Breast epithelium (tissue), 4 donors: ENCODE results near the gene IAH1. TPM values are rescaled to one million over a fixed set of nuclear protein-coding genes. Genes with fewer than 3 reads are reported as not detected.
"Not testable (repeated sequence)": the region's sequence is repeated elsewhere in the genome, so short reads cannot be mapped to it uniquely, and the experiment has no call there.

Source experiments
- DNase-seq, 2 donors: peaks; one replicate each; pipeline ENCODE4 v3.0.0-alpha.2; 2019; ENCODE audit warnings: low spot score in 2 of 2
- H3K27ac ChIP-seq, 2 donors: fragments of 200-600 bp; sonication (generic) in 1 of 2; one replicate each; pipeline ENCODE4 v1.5.1; 2016 to 2019; ENCODE audit warnings: mild to moderate bottlenecking in 1 of 2
- H3K27me3 ChIP-seq, 2 donors: fragments of 200-600 bp; sonication (generic) in 1 of 2; one replicate each; pipeline versions ENCODE4 v1.5.1 to v1.6.0; 2017 to 2019; ENCODE audit warnings: control low read depth in 1 of 2, mild to moderate bottlenecking in 1 of 2
- H3K36me3 ChIP-seq: fragments of 200-600 bp; one replicate; pipeline ENCODE4 v1.5.1; 2019
- H3K4me1 ChIP-seq, 2 donors: fragments of 200-600 bp; sonication (generic); one replicate each; pipeline ENCODE4 v1.5.1; 2016 to 2019; ENCODE audit warnings: control low read depth in 1 of 2
- H3K4me3 ChIP-seq, 3 donors: fragments of 200-600 bp; sonication (generic); 1 replicate in 2 of 3; 2 replicates in 1 of 3; pipeline ENCODE4 v1.5.1; 2016 to 2019; ENCODE audit warnings: mild to moderate bottlenecking in 3 of 3, moderate library complexity in 2 of 3
- H3K9me3 ChIP-seq, 2 donors: fragments of 200-600 bp; sonication (generic) in 1 of 2; one replicate each; pipeline ENCODE4 v1.5.1; 2016 to 2019; ENCODE audit warnings: control low read depth in 1 of 2
- POLR2A ChIP-seq: fragments of 450-650 bp; IDR thresholded peaks from one replicate; pipeline ENCODE4 v1.6.1; 2016; ENCODE audit warnings: antibody characterized with exemption, mild to moderate bottlenecking, moderate library complexity
- POLR2AphosphoS5 ChIP-seq, 3 donors: sonication (generic); formaldehyde crosslinking; IDR thresholded peaks; one replicate each; pipeline ENCODE4 v1.6.1; 2017; ENCODE audit warnings: antibody characterized with exemption in 3 of 3
- intact Hi-C: fragments of 100-400 bp; cut with DNase I; formaldehyde crosslinking; loops from one replicate; pipeline ENCODE4 v1.15.1; 2023; ENCODE audit warnings: low total_unique reads
- total RNA-seq, 3 donors: library from RNA; depleted of rRNA; stranded (reverse); fragments of >200 nt; gene quantifications; one replicate each; pipeline ENCODE4 v1.1.0, GENCODE V29; 2016
- TF ChIP-seq, protein P1 (sequence below), 3 donors: fragments of 450-650 bp; IDR thresholded peaks; one replicate each; pipeline ENCODE4 v1.5.1; 2016 to 2017; ENCODE audit warnings: antibody characterized with exemption in 3 of 3, mild to moderate bottlenecking in 3 of 3, moderate library complexity in 3 of 3

The IAH1 gene
- total RNA-seq, 3 donors from 2014 or later = 39.5 to 84.7 (median 54.7) TPM

DNA sequence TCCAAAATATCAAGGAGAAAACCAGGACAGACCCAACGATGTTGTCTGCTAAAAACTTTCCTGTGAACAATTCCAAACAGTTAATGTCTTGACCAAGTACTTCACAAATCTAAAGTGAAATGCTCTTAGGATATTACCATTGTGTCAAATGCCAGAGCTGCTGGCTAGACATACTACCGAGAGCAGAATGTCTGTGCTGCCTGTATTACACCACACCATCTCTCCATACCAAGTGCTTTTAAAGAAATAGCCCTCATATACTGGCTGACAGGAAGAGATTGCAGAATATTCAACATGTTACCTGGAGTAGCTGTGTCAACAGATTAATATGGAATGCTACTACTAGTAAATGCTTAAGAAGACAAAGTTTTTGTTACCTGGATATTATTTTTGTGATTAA is 18.6 kb downstream of the IAH1 start:
- H3K36me3 ChIP-seq = peaks cover 29% of the 10 kb centered on the region
- H3K27ac ChIP-seq = no peak overlapping the region
- H3K4me3 ChIP-seq = no peak overlapping the region

DNA sequence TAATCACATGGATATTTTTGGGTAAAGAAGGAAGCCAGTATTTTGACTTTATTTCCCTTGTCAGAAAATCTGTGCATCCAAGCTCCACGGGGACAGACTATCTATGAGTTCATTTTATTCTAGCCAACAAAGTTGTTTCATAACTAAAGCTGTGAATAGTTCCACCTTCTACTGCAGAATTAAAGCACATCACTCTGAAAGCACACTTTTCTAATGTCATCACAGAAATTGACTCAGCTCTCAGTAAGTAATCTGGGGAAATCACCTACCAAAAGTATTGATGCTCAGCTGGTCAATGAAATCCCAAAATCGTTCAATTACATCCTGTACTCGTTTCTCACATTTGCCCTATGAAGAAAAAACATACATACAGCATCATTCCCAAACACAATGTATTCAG is 19.1 kb downstream of the IAH1 start:
- Histone ChIP-seq H3K4me3 (no peak overlapping the region), H3K9me3 (no peaks in the 10 kb centered on the region), H3K36me3 (peaks cover 29% of the 10 kb centered on the region), H3K27me3 (no peaks in the 10 kb centered on the region), H3K4me1 (no peaks in the 10 kb centered on the region), H3K27ac (no peak overlapping the region)
- DNase-seq = no peak
- no peak for TF ChIP-seq POLR2A
- TF ChIP-seq, protein P1, sequence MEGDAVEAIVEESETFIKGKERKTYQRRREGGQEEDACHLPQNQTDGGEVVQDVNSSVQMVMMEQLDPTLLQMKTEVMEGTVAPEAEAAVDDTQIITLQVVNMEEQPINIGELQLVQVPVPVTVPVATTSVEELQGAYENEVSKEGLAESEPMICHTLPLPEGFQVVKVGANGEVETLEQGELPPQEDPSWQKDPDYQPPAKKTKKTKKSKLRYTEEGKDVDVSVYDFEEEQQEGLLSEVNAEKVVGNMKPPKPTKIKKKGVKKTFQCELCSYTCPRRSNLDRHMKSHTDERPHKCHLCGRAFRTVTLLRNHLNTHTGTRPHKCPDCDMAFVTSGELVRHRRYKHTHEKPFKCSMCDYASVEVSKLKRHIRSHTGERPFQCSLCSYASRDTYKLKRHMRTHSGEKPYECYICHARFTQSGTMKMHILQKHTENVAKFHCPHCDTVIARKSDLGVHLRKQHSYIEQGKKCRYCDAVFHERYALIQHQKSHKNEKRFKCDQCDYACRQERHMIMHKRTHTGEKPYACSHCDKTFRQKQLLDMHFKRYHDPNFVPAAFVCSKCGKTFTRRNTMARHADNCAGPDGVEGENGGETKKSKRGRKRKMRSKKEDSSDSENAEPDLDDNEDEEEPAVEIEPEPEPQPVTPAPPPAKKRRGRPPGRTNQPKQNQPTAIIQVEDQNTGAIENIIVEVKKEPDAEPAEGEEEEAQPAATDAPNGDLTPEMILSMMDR (IDR thresholded peaks at IDR 0.05) = no peak
- intact Hi-C loops = no loop called here

More for the DNA sequence above, 18.6 kb downstream of the IAH1 start:
- Histone ChIP-seq H3K9me3 (no peaks in the 10 kb centered on the region), H3K27me3 (no peaks in the 10 kb centered on the region), H3K4me1 (no peaks in the 10 kb centered on the region)
- intact Hi-C loops = no loop called here
- TF ChIP-seq POLR2AphosphoS5 (IDR thresholded peaks at IDR 0.05) (no peak), POLR2A (no peak)
- TF ChIP-seq, protein P1 (IDR thresholded peaks at IDR 0.05) = no peak
- DNase-seq = no peak

DNA sequence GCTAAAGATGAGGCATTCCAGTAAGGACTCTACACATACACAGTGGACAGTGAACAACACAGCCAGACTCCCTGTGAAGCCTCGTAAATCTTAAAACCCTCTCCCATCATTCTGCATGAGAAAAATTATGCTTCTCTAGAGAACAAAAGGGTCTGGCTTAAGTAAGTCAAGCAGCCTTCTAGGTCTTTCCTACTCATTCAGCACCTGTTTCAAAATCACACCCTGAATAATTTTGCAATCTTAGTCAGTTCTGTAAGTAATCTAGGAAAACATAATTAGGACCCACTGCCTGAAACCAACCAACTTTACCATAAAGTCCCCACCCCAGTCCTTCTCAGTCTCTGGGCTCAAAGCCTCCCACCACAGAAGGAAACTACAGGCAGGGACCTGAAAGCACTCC is 19.7 kb downstream of the IAH1 start:
- H3K9me3 ChIP-seq = no peaks in the 10 kb centered on the region
- no peak overlapping the region for H3K27ac ChIP-seq
- H3K36me3 ChIP-seq = peaks cover 26% of the 10 kb centered on the region
- intact Hi-C loops = no loop called here
- no peaks in the 10 kb centered on the region for H3K4me1 ChIP-seq
- DNase-seq = no peak
- TF ChIP-seq POLR2A = no peak
- no peak for TF ChIP-seq POLR2AphosphoS5 (IDR thresholded peaks at IDR 0.05)
- TF ChIP-seq, protein P1 (IDR thresholded peaks at IDR 0.05) = no peak
- H3K4me3 ChIP-seq = no peak overlapping the region
- H3K27me3 ChIP-seq = no peaks in the 10 kb centered on the region

DNA sequence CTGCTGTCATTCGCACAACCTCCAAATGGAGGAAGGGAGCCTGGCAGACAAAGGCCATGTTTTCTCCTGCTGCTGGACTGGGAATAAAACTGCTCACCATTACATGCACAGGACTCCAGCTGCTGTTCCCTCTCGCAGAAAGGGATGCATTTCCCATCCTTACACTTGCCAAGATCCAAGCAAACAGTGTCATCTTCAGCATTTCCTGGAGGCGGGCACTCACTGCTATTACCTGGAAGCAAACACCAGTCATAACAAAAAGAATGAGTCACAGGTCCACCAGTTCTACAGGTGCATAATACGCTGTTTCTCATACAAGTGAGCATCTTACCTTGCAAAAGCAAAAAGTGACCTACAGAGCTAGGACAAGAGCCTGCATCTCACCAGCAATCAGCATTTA is 22.7 kb downstream of the IAH1 start:
- H3K9me3 ChIP-seq = no peaks in the 10 kb centered on the region
- TF ChIP-seq, protein P1 (IDR thresholded peaks at IDR 0.05) = no peak
- no peak for TF ChIP-seq POLR2AphosphoS5 (IDR thresholded peaks at IDR 0.05)
- TF ChIP-seq POLR2A = no peak
- intact Hi-C loops = no loop called here
- no peaks in the 10 kb centered on the region for H3K4me1 ChIP-seq
- no peak overlapping the region for H3K4me3 ChIP-seq
- H3K36me3 ChIP-seq = peaks cover 7% of the 10 kb centered on the region
- H3K27ac ChIP-seq = peak overlapping the region in 1 of 2 donors; percentile 48
- no peaks in the 10 kb centered on the region for H3K27me3 ChIP-seq
- no peak for DNase-seq

DNA sequence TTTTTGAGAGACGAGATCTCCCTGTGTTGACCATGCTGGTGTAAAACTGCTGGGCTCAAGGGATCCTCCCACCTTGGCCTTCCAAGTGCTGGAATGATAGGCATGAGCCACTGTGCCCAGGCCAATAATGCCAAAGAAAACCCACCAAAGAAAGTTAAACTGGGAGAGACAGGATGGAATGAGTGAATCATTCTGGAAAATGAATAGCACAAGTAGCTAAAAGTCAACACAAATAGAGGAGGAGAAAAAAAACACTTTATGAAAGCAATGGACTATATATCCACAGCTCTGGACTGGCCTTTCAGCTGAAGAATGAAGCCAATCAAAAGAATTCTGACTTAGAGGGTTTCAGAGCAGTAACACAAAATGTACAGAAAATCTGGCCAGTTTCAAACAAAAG is 23.9 kb downstream of the IAH1 start:
- peaks cover 7% of the 10 kb centered on the region for H3K36me3 ChIP-seq
- intact Hi-C loops = no loop called here
- no peaks in the 10 kb centered on the region for H3K4me1 ChIP-seq
- no peak overlapping the region for H3K4me3 ChIP-seq
- TF ChIP-seq POLR2A = no peak
- no peak overlapping the region for H3K27ac ChIP-seq
- no peak for DNase-seq
- H3K9me3 ChIP-seq = no peaks in the 10 kb centered on the region
- H3K27me3 ChIP-seq = no peaks in the 10 kb centered on the region

DNA sequence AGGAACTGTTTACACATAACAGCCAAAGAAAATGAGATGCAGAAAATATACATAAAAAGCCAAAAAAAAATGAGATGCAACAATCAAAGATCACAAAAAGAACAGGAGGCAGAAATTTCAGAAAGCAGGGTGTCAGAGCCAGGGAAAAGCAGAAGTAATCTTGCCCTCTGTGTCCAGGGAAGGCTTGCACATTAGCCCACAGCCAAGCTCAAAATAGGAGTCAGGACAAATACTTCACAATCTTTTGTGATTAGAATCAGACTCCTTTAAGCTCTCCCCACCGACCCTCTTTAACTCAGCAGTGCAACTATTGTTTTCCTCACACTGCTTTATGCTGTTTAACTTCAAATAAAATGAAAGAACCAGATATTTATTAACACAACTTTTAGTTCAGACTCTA is 34.6 kb downstream of the IAH1 start:
- no peak for DNase-seq
- TF ChIP-seq POLR2AphosphoS5 (IDR thresholded peaks at IDR 0.05) (no peak), POLR2A (no peak)
- TF ChIP-seq, protein P1 (IDR thresholded peaks at IDR 0.05) = no peak
- no peaks in the 10 kb centered on the region for H3K9me3 ChIP-seq
- no peaks in the 10 kb centered on the region for H3K27me3 ChIP-seq
- no peak overlapping the region for H3K27ac ChIP-seq
- H3K4me1 ChIP-seq = no peaks in the 10 kb centered on the region
- intact Hi-C loops = no loop called here
- no peaks in the 10 kb centered on the region for H3K36me3 ChIP-seq
- no peak overlapping the region for H3K4me3 ChIP-seq

DNA sequence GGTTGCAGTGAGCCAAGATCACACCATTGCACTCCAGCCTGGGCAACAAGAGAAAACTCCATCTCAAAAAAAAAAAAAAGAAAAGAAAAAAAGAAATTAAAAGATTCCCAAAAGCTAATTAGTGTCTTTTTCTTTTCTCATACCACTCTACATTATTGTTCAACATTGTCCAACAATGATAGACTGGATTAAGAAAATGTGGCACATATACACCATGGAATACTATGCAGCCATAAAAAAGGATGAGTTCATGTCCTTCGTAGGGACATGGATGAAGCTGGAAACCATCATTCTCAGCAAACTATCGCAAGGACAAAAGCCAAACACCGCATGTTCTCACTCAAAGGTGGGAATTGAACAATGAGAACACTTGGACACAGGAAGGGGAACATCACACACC is 39.6 kb downstream of the IAH1 start:
- H3K9me3 ChIP-seq, H3K4me1 ChIP-seq, H3K36me3 ChIP-seq, intact Hi-C loops, DNase-seq, H3K27ac ChIP-seq, H3K27me3 ChIP-seq, H3K4me3 ChIP-seq: not testable (repeated sequence)
